Right atrium auricular region (tissue), 2 donors: ENCODE measurements around the gene MLKL. TPM values are rescaled to one million over a fixed set of nuclear protein-coding genes. Genes with fewer than 3 reads are reported as not detected.

ENCODE experiments used
- DNase-seq: peaks from one replicate; pipeline ENCODE4 v3.0.0-alpha.2; 2019; ENCODE audit warnings: low spot score
- H3K27ac ChIP-seq, 2 donors: fragments of 200-600 bp; sonication (generic); 1 replicate in 1 of 2; 2 replicates in 1 of 2; pipeline ENCODE4 v1.5.1; 2016 to 2019
- H3K27me3 ChIP-seq, 2 donors: fragments of 200-600 bp; sonication (generic); one replicate each; pipeline versions ENCODE4 v1.5.1 to v1.6.0; 2017 to 2019
- H3K36me3 ChIP-seq: fragments of 200-600 bp; sonication (generic); one replicate; pipeline ENCODE4 v1.5.1; 2016
- H3K4me1 ChIP-seq, 2 donors: fragments of 200-600 bp; sonication (generic); one replicate each; pipeline versions ENCODE4 v1.5.1 to v1.6.0; 2017 to 2019
- H3K4me3 ChIP-seq, 2 donors: fragments of 200-600 bp; sonication (generic); 1 replicate in 1 of 2; 2 replicates in 1 of 2; pipeline ENCODE4 v1.5.1; 2017 to 2019; ENCODE audit warnings: mild to moderate bottlenecking in 1 of 2, moderate library complexity in 1 of 2
- H3K9me3 ChIP-seq, 2 donors: fragments of 200-600 bp; sonication (generic); one replicate each; pipeline ENCODE4 v1.5.1; 2019
- CTCF ChIP-seq, 2 donors: fragments of 200-600 bp; sonication (generic); IDR thresholded peaks; one replicate each; pipeline ENCODE4 v1.5.1; 2019; ENCODE audit warnings: antibody characterized with exemption in 2 of 2
- total RNA-seq, 2 donors: library from RNA; depleted of rRNA; stranded (reverse); fragments of >200 nt; gene quantifications; one replicate each; pipeline ENCODE4 v1.1.0, GENCODE V29; 2016

Gene MLKL
- total RNA-seq, 2 donors from 2014 or later, result 4.3 to 6.2 TPM

GRCh38 chr16:74729783-74730683 lies 29.4 kb upstream of the MLKL start:
- no peaks in the 10 kb centered on the region for H3K27me3 ChIP-seq
- peaks cover 0 to 11% of the 10 kb centered on the region in 2 donors for H3K9me3 ChIP-seq
- no peak overlapping the region for H3K4me3 ChIP-seq
- no peak for DNase-seq
- no peak for TF ChIP-seq CTCF (IDR thresholded peaks at IDR 0.05)
- no peaks in the 10 kb centered on the region for H3K4me1 ChIP-seq
- no peak overlapping the region for H3K27ac ChIP-seq
- H3K36me3 ChIP-seq, result no peaks in the 10 kb centered on the region

GRCh38 chr16:74727903-74728302 lies 27.2 kb upstream of the MLKL start:
- H3K9me3 ChIP-seq, result peaks cover 0 to 11% of the 10 kb centered on the region in 2 donors
- TF ChIP-seq CTCF (IDR thresholded peaks at IDR 0.05), result no peak
- no peak overlapping the region for H3K4me3 ChIP-seq
- DNase-seq, result no peak
- no peaks in the 10 kb centered on the region for H3K4me1 ChIP-seq
- no peaks in the 10 kb centered on the region for H3K36me3 ChIP-seq
- no peak overlapping the region for H3K27ac ChIP-seq
- no peaks in the 10 kb centered on the region for H3K27me3 ChIP-seq

GRCh38 chr16:74726716-74727115 lies 26.1 kb upstream of the MLKL start:
- Histone ChIP-seq H3K9me3 (peaks cover 0 to 11% of the 10 kb centered on the region in 2 donors), H3K36me3 (no peaks in the 10 kb centered on the region), H3K27me3 (no peaks in the 10 kb centered on the region), H3K4me3 (no peak overlapping the region), H3K4me1 (no peaks in the 10 kb centered on the region), H3K27ac (no peak overlapping the region)
- DNase-seq, result no peak
- TF ChIP-seq CTCF (IDR thresholded peaks at IDR 0.05), result no peak

- no peak overlapping the region for H3K27ac ChIP-seq
These were observed 25.2 kb upstream of the MLKL start for GRCh38 chr16:74725651-74726455.

More at GRCh38 chr16:74725651-74726455, 25.2 kb upstream of the MLKL start:
- TF ChIP-seq CTCF (IDR thresholded peaks at IDR 0.05), result no peak
- Histone ChIP-seq H3K36me3 (no peaks in the 10 kb centered on the region), H3K27me3 (no peaks in the 10 kb centered on the region), H3K9me3 (peaks cover 0 to 11% of the 10 kb centered on the region in 2 donors), H3K4me3 (no peak overlapping the region), H3K4me1 (no peaks in the 10 kb centered on the region)
- no peak for DNase-seq
